ENCODE results near the gene AXL.

DNA sequence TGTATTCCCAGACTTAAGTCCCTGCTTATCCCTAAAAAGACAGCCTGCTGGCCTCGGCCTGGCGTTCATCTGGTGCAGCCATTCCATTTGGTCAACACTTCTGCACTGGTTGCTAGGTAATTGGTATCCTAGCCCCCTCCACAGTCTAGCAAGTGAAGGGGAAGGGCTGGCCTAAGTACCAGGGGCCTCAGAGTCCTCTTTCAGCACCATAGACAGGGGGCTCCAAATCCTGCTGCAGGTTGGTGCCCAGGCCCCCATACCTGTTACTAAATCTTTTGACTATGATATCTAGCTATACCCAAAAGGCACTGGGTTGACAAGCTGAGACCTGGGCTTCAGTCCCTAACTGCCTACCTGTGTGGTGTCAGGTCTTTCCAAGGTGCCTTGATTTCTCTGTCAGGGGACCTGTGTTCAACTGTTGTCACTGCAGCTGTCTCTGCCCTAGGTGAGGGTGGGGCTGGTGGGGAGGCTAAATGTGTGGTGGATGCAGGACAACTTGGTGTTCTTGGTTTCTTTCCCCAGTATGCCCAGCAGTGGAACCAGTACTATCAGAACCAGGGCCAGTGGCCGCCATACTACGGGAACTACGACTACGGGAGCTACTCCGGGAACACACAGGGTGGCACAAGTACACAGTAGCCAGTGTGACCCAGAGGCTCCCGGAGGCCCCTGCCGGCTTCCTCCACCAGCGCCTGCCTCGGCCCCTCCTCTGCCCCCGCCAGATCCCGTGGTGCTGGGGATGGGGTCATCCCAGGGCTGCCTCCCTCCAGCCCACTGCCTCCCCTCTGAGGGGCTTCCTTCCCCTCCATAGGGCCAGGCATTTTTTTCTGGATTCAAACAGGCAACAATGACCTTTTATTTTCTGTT, 87.1 kb downstream of the AXL start:
- TF ChIP-seq, protein P1, sequence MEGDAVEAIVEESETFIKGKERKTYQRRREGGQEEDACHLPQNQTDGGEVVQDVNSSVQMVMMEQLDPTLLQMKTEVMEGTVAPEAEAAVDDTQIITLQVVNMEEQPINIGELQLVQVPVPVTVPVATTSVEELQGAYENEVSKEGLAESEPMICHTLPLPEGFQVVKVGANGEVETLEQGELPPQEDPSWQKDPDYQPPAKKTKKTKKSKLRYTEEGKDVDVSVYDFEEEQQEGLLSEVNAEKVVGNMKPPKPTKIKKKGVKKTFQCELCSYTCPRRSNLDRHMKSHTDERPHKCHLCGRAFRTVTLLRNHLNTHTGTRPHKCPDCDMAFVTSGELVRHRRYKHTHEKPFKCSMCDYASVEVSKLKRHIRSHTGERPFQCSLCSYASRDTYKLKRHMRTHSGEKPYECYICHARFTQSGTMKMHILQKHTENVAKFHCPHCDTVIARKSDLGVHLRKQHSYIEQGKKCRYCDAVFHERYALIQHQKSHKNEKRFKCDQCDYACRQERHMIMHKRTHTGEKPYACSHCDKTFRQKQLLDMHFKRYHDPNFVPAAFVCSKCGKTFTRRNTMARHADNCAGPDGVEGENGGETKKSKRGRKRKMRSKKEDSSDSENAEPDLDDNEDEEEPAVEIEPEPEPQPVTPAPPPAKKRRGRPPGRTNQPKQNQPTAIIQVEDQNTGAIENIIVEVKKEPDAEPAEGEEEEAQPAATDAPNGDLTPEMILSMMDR (IDR thresholded peaks at IDR 0.05): no peak
- TF ChIP-seq POLR2A (IDR thresholded peaks at IDR 0.05): no peak
